AG10803 (cell line): ENCODE data around the gene RHOU.

Source experiments
- DNase-seq: peaks from one replicate; pipeline ENCODE4 v3.0.0; 2010; ENCODE audit warnings: low read depth
- H3K4me3 ChIP-seq: 2 replicates; pipeline ENCODE4 v1.5.1; 2011; ENCODE audit warnings: mild to moderate bottlenecking, low read length, control low read depth
- CTCF ChIP-seq: conservative IDR thresholded peaks from 2 replicates; pipeline ENCODE4 v1.5.1; 2011; ENCODE audit warnings: mild to moderate bottlenecking, low read length, control low read depth, inconsistent platforms

RHOU gene

GRCh38 chr1:228794810-228795209 is 59.5 kb downstream of the RHOU start:
- TF ChIP-seq CTCF = no peak
- no peak for DNase-seq

GRCh38 chr1:228795596-228795995 is 60.3 kb downstream of the RHOU start:
- no peak overlapping the region for H3K4me3 ChIP-seq
- no peak for DNase-seq
- no peak for TF ChIP-seq CTCF

More at GRCh38 chr1:228794810-228795209, 59.5 kb downstream of the RHOU start:
- H3K4me3 ChIP-seq = no peak overlapping the region
